Heart left ventricle (tissue), 13 donors: ENCODE measurements around the gene MATR3.

Source experiments
- CTCF ChIP-seq, 12 donors: fragments of 200-600 bp; sonication (generic) in 4 of 12; IDR thresholded peaks; one replicate each; pipeline versions ENCODE4 v1.5.0 to v1.8.0; 2018 to 2022; ENCODE audit warnings: antibody characterized with exemption in 12 of 12, mild to moderate bottlenecking in 5 of 12
- POLR2A ChIP-seq, 2 donors: fragments of 450-650 bp; IDR thresholded peaks; one replicate each; pipeline ENCODE4 v1.6.1; 2017; ENCODE audit warnings: antibody characterized with exemption in 2 of 2, mild to moderate bottlenecking in 2 of 2, moderate library complexity in 2 of 2
- donor health status: ischemic (EF 13 %, LVEDD 7.1; RV severe dilation, severe dysfunction).
- donor health status: DM: no; HTN: yes; CAD: no.
- donor health status: DM: no; HTN: no; CAD: no.
- donor health status: ischemic (EF 25% LVEDD 6.9; RV normal size, moderate dysfunction).
- donor health status: ischemic (EF 25% LVEDD 5.7; RV mildly dilated, moderate dysfunction).
- donor health status: ischemic (EF 35%, LVEDD 5.7; RV mildly dilated, moderate dysfunction).
- donor health status: nonischemic (EF 11% LVEDD 7.7; RV severe dilation, severe dysfunction).
- donor health status: DM: yes; HTN: yes; CAD: no.
- donor health status: PGD.
- donor health status: ischemic (EF 29% LVEDD 5.4; RV normal size, mild dysfunction).
- donor health status: nonischemic (EF 23%, LVEDD 6.1; RV moderate dilation, normal function).

GRCh38 chr5:139246394-139246793 lies 47.1 kb upstream of the MATR3 start:
- no peak for TF ChIP-seq CTCF (IDR thresholded peaks at IDR 0.05)
- no peak for TF ChIP-seq POLR2A (IDR thresholded peaks at IDR 0.05)
